Measurements from ENCODE around the gene TADA1. TPM values are rescaled to one million over a fixed set of nuclear protein-coding genes. Genes with fewer than 3 reads are reported as not detected.

The TADA1 gene
- total RNA-seq, 2 experiments from 2014 or later: 14.3 to 15.7 TPM

DNA sequence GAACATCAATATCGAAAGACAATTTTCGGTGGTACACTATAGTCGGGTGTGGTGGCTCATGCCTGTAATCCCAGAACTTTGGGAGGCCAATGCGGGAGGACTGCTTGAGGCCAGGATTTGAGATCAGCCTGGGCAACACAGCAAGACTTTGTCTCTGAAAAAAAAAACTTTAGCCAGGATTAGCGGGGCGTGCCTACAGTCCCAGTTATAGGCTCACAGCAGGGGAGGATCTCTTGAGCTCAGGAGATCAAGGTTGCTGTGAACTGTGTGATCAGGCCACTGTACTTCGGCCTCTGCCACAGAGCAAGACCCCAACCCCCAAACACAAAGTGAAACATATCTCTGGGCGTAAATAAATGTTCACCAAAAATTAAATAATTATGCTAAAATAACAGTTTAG lies 1.6 kb downstream of the TADA1 start:
- TF ChIP-seq, protein P1, sequence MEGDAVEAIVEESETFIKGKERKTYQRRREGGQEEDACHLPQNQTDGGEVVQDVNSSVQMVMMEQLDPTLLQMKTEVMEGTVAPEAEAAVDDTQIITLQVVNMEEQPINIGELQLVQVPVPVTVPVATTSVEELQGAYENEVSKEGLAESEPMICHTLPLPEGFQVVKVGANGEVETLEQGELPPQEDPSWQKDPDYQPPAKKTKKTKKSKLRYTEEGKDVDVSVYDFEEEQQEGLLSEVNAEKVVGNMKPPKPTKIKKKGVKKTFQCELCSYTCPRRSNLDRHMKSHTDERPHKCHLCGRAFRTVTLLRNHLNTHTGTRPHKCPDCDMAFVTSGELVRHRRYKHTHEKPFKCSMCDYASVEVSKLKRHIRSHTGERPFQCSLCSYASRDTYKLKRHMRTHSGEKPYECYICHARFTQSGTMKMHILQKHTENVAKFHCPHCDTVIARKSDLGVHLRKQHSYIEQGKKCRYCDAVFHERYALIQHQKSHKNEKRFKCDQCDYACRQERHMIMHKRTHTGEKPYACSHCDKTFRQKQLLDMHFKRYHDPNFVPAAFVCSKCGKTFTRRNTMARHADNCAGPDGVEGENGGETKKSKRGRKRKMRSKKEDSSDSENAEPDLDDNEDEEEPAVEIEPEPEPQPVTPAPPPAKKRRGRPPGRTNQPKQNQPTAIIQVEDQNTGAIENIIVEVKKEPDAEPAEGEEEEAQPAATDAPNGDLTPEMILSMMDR (IDR thresholded peaks at IDR 0.05): no peak
- intact Hi-C loops (cut with micrococcal nuclease): no loop called here
- Mint-ChIP-seq H3K27ac (no peak overlapping the region), H3K9me3 (no peaks in the 10 kb centered on the region), H3K27me3 (peaks cover 4% of the 10 kb centered on the region), H3K36me3 (ENCODE audit: low read depth) (peaks cover 12% of the 10 kb centered on the region), H3K4me1 (ENCODE audit: low read depth) (peaks cover 55% of the 10 kb centered on the region), H3K4me3 (peak overlapping the region; percentile 92)
- no peak for ATAC-seq
- no peak for DNase-seq
- ChIA-PET CTCF (interaction anchor here (2.2 kb wide), 1 partner anchor 36 kb away, joined by 8 read pairs; the partner anchor contains the start of gene POGK), POLR2A (interaction anchor here (2.2 kb wide), 1 partner anchor 33 kb away, joined by 7 read pairs; no protein-coding TSS in a partner anchor)

DNA sequence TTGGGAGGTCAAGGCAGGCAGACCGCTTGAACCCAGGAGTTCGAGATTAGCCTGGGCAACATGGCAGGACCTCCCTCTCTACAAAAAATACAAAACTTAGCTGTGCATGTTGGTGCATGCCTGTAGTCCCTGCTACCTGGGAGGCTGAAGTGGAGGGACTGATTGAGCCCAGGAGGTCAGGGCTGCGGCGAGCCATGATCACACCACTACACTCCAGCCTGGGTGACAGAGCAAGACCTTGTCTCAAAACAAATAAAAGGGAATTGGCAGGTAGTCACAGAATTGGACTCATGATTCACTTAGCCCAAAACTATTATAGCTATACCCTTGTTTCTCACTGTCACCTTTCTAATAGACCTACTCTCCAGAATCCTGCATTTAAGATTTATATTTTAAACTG lies 5.5 kb downstream of the TADA1 start:
- Mint-ChIP-seq H3K27me3 (no peaks in the 10 kb centered on the region), H3K4me1 (ENCODE audit: low read depth) (peaks cover 56% of the 10 kb centered on the region), H3K36me3 (ENCODE audit: low read depth) (peaks cover 20% of the 10 kb centered on the region), H3K9me3 (no peaks in the 10 kb centered on the region), H3K27ac (no peak overlapping the region), H3K4me3 (no peak overlapping the region)
- intact Hi-C loops (cut with micrococcal nuclease): no loop called here
- no peak for ATAC-seq
- no peak for DNase-seq
- TF ChIP-seq, protein P1 (IDR thresholded peaks at IDR 0.05): no peak
- CTCF ChIA-PET: interaction anchor here (1.4 kb wide), 1 partner anchor 13 kb away, joined by 3 read pairs; no protein-coding TSS in a partner anchor
- POLR2A ChIA-PET: interaction anchor here (1.8 kb wide), 1 partner anchor 30 kb away, joined by 6 read pairs; no protein-coding TSS in a partner anchor

DNA sequence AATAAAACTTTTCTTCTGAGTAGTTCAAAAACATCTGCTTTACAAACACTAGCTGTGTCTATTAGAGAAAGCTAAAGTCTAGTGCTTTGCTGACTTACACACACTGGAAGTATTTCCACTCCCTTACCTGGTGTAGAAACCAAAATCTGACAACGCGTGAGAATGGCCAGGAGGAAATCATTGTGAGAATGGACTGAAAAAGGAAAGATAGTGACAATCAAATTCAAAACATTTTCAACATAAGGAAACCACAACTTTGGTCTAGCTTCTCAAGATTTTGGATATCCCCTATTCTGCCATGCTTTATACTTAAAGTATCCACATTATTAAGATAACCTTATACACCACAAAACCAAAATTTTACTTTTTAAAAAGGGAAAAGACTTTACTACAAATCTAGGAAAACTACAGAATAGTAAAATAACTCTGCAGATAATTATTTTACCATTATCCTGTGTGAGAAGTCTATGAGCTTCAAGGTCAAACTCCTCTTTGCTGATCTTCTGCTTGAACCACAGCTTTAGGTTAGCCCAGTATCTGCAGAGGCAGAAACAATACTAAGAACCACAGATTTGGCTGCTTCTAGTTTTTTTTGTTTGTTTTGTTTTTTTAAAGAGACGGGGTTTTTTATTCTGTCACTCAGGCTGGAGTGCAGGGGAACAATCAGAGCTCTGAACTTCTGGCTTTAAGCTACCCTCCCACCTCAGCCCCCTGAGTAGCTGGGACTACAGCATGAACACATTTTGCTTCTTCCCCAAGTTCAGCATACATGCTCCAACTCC lies 6.6 kb downstream of the TADA1 start:
- Mint-ChIP-seq H3K9me3 (no peaks in the 10 kb centered on the region), H3K4me3 (no peak overlapping the region), H3K27me3 (no peaks in the 10 kb centered on the region), H3K27ac (peak overlapping the region; percentile 69), H3K36me3 (ENCODE audit: low read depth) (peaks cover 23% of the 10 kb centered on the region), H3K4me1 (ENCODE audit: low read depth) (peaks cover 49% of the 10 kb centered on the region)
- CTCF ChIA-PET: interaction anchor here (0.7 to 2.3 kb wide), 3 partner anchors 11 to 198 kb away, joined by 4 to 6 read pairs (median 5); no protein-coding TSS in a partner anchor
- POLR2A ChIA-PET: interaction anchor here (0.6 to 1.6 kb wide), 6 partner anchors 15 to 573 kb away, joined by 3 to 9 read pairs (median 4); no protein-coding TSS in a partner anchor
- ATAC-seq: peak; percentile 45
- intact Hi-C loops (cut with micrococcal nuclease): no loop called here
- no peak for DNase-seq
- TF ChIP-seq, protein P1 (IDR thresholded peaks at IDR 0.05): no peak

DNA sequence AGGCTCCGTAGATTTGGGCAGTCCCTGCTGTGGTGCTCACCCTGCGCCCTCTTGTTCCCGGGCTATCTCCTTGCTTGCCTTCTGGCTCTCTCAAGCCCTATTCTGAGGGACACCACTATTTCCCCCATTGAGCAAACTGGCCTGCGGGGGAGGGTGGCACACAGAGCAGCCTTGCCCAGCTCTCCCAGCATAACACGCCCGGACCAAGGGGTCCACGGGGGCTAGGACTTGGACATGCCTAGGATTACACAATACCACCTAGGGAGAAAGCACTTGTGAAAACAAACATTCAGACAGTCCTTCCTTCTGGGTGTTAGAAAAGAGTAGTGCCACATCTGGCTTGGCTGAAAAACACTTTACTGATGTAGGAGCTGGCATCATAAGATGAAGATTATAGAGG lies 7.4 kb downstream of the TADA1 start:
- DNase-seq (no peak), ATAC-seq (no peak)
- TF ChIP-seq, protein P1 (IDR thresholded peaks at IDR 0.05): no peak
- Mint-ChIP-seq H3K27me3 (no peaks in the 10 kb centered on the region), H3K9me3 (no peaks in the 10 kb centered on the region), H3K27ac (peak overlapping the region; percentile 2), H3K4me3 (no peak overlapping the region), H3K4me1 (ENCODE audit: low read depth) (peaks cover 46% of the 10 kb centered on the region), H3K36me3 (ENCODE audit: low read depth) (peaks cover 26% of the 10 kb centered on the region)
- CTCF ChIA-PET: interaction anchor here (1.8 to 2.3 kb wide), 3 partner anchors 10 to 16 kb away, joined by 3 to 6 read pairs (median 5); no protein-coding TSS in a partner anchor
- intact Hi-C loops (cut with micrococcal nuclease): no loop called here
- POLR2A ChIA-PET: interaction anchor here (0.7 to 1.6 kb wide), 4 partner anchors 14 to 92 kb away, joined by 4 to 9 read pairs (median 5); no protein-coding TSS in a partner anchor

DNA sequence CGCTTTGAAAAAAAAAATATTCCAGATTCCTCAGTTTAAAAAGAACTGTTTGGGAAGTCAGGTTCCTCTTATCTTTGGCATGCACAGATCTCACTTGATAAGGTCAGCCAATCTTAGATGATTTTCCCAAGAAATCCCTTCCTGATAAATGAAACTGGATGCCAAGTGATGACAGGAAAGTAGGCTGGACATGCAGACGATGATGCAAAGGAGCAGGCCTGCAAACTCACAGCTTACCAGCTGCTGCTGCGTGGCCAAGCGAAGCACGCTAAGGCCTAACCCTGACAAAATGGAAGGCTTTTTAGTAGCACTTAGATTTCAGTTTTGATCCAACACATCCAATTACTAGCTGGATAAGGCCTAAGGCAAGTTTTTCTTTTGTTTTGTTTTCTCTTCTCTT lies 10.1 kb downstream of the TADA1 start:
- CTCF ChIA-PET: no interaction called here
- Mint-ChIP-seq H3K36me3 (ENCODE audit: low read depth) (peaks cover 40% of the 10 kb centered on the region), H3K27ac (no peak overlapping the region), H3K27me3 (no peaks in the 10 kb centered on the region), H3K4me3 (no peak overlapping the region), H3K4me1 (ENCODE audit: low read depth) (peaks cover 30% of the 10 kb centered on the region), H3K9me3 (no peaks in the 10 kb centered on the region)
- intact Hi-C loops (cut with micrococcal nuclease): no loop called here
- POLR2A ChIA-PET: no interaction called here
- ATAC-seq (no peak), DNase-seq (no peak)
- TF ChIP-seq, protein P1 (IDR thresholded peaks at IDR 0.05): no peak

Measured in activated CD8-positive, alpha-beta T cell treated with anti-CD3 and anti-CD28 coated beads for 36 hours (primary cell).